ENCODE results near the gene PLCH1. TPM values are rescaled to one million over a fixed set of nuclear protein-coding genes. Genes with fewer than 3 reads are reported as not detected.

PLCH1 gene
- total and polyA plus RNA-seq, 9 of the 15 experiments (the other 6 are each of a cell fraction or from before 2014, with no cell fraction given): 0.17 to 0.62 (median 0.40) TPM

GRCh38 chr3:155446366-155446765, 298.5 kb downstream of the PLCH1 start:
- no TSS peak for BruUV-seq (replicated peaks)
- POLR2A ChIA-PET: no interaction called here
- DNase-seq (ENCODE audit: extremely low read depth in 1 of 4, low spot score in 3 of 4): no peak
- CTCF ChIA-PET (ENCODE audit: low intra/inter-chr PET ratio): no interaction called here
- Histone ChIP-seq H3K9me1 (ENCODE audit: control insufficient read depth, insufficient read depth, low read length) (no peaks in the 10 kb centered on the region), H3K4me1 (replicated peaks in 1 of 2; ENCODE audit: control insufficient read depth in 2 of 2, insufficient read depth in 2 of 2, low read length in 2 of 2) (no peaks in the 10 kb centered on the region), H4K20me1 (replicated peaks; ENCODE audit: control insufficient read depth, insufficient read depth, low read length) (no peaks in the 10 kb centered on the region), H3K9ac (ENCODE audit: insufficient read depth in 1 of 2, low read depth in 2 of 2, low read length in 2 of 2) (no peak overlapping the region), H2AFZ (ENCODE audit: low read depth, low read length) (no peak overlapping the region), H3K9me3 (replicated peaks; ENCODE audit: control insufficient read depth, insufficient read depth, low read depth, low read length) (no peaks in the 10 kb centered on the region), H3K27me3 (ENCODE audit: control insufficient read depth in 2 of 2, insufficient read depth in 2 of 2, low read length in 2 of 2) (no peaks in the 10 kb centered on the region), H3K4me2 (ENCODE audit: insufficient read depth, low read length) (no peak overlapping the region), H3K27ac (ENCODE audit: extremely low read depth, low read depth, low read length) (no peak overlapping the region), H3K79me2 (ENCODE audit: control insufficient read depth, insufficient read depth, low read length) (no peaks in the 10 kb centered on the region), H3K36me3 (ENCODE audit: control insufficient read depth, insufficient read depth, low read length) (no peaks in the 10 kb centered on the region), H3K4me3 (no peak overlapping the region)
- 0% methylated on average over 2 of the region's 2 CpGs for WGBS (ENCODE audit: insufficient coverage, low coverage, missing lambda C conversion rate)
- TF ChIP-seq ZNF785 (CRISPR knock-in tag; IDR thresholded peaks at IDR 0.05): no peak
- TF ChIP-seq PTBP1 (IDR thresholded peaks at IDR 0.05; ENCODE audit: low read depth, low read length): no peak
- no peak for TF ChIP-seq ZNF766 (CRISPR knock-in tag; conservative IDR thresholded peaks at IDR 0.05)
- intact Hi-C loops (cut with micrococcal nuclease) (no loop called here), in situ Hi-C loops (cut with MboI) (no loop called here)
- ATAC-seq: no peak
- no peak for FAIRE-seq

GRCh38 chr3:155444771-155445170, 300.1 kb downstream of the PLCH1 start:
- Histone ChIP-seq H3K9me3 (replicated peaks; ENCODE audit: control insufficient read depth, insufficient read depth, low read depth, low read length) (no peaks in the 10 kb centered on the region), H3K79me2 (ENCODE audit: control insufficient read depth, insufficient read depth, low read length) (no peaks in the 10 kb centered on the region), H2AFZ (ENCODE audit: low read depth, low read length) (no peak overlapping the region), H3K36me3 (ENCODE audit: control insufficient read depth, insufficient read depth, low read length) (no peaks in the 10 kb centered on the region), H3K4me3 (no peak overlapping the region), H3K9ac (ENCODE audit: insufficient read depth in 1 of 2, low read depth in 2 of 2, low read length in 2 of 2) (no peak overlapping the region), H3K4me1 (replicated peaks in 1 of 2; ENCODE audit: control insufficient read depth in 2 of 2, insufficient read depth in 2 of 2, low read length in 2 of 2) (no peaks in the 10 kb centered on the region), H3K27ac (ENCODE audit: extremely low read depth, low read depth, low read length) (no peak overlapping the region), H3K4me2 (ENCODE audit: insufficient read depth, low read length) (no peak overlapping the region), H3K9me1 (ENCODE audit: control insufficient read depth, insufficient read depth, low read length) (no peaks in the 10 kb centered on the region), H4K20me1 (replicated peaks; ENCODE audit: control insufficient read depth, insufficient read depth, low read length) (no peaks in the 10 kb centered on the region), H3K27me3 (ENCODE audit: control insufficient read depth in 2 of 2, insufficient read depth in 2 of 2, low read length in 2 of 2) (no peaks in the 10 kb centered on the region)
- CTCF ChIA-PET (ENCODE audit: low intra/inter-chr PET ratio): no interaction called here
- ATAC-seq (no peak), DNase-seq (ENCODE audit: extremely low read depth in 1 of 4, low spot score in 3 of 4) (no peak), FAIRE-seq (no peak)
- 0% methylated on average over 4 of the region's 4 CpGs for WGBS (ENCODE audit: insufficient coverage, low coverage, missing lambda C conversion rate)
- POLR2A ChIA-PET: no interaction called here
- in situ Hi-C loops (cut with MboI): no loop called here
- no TSS peak for BruUV-seq (replicated peaks)
- intact Hi-C loops (cut with micrococcal nuclease): no loop called here
- TF ChIP-seq PHB2 (IDR thresholded peaks at IDR 0.05; ENCODE audit: low read depth) (no peak), CREB5 (CRISPR knock-in tag; IDR thresholded peaks at IDR 0.05) (no peak), BHLHE40 (IDR thresholded peaks at IDR 0.05; ENCODE audit: low read length) (no peak), ZNF830 (CRISPR knock-in tag; IDR thresholded peaks at IDR 0.05) (no peak), CBX2 (IDR thresholded peaks at IDR 0.05; ENCODE audit: insufficient read depth, low read length, poor library complexity, severe bottlenecking) (no peak), ZBTB33 (CRISPR knock-in tag; IDR thresholded peaks at IDR 0.05) (no peak), KLF1 (tag; IDR thresholded peaks at IDR 0.05) (no peak), POLR2AphosphoS5 (IDR thresholded peaks at IDR 0.05; ENCODE audit: control insufficient read depth, insufficient read depth, low read depth, low read length) (no peak), ETS2 (tag; IDR thresholded peaks at IDR 0.05; ENCODE audit: borderline replicate concordance, poor library complexity, severe bottlenecking) (no peak), HOXB6 (CRISPR knock-in tag; IDR thresholded peaks at IDR 0.05; ENCODE audit: borderline replicate concordance) (no peak)

All from K562 (cell line).